ENCODE data around the gene CTSA. TPM values are rescaled to one million over a fixed set of nuclear protein-coding genes. Genes with fewer than 3 reads are reported as not detected.
A peak's percentile ranks its signal among the peaks of the same experiment; 100 is the strongest.

Gene CTSA
- total RNA-seq, 1 donor from 2014 or later: 136 TPM

- no peak for TF ChIP-seq CTCF (IDR thresholded peaks at IDR 0.05; ENCODE audit: insufficient read depth, low read length, poor library complexity, severe bottlenecking)
- Histone ChIP-seq H3K36me3 (ENCODE audit: control insufficient read depth, insufficient read depth, low read length) (no peaks in the 10 kb centered on the region), H3K27me3 (ENCODE audit: control insufficient read depth, insufficient read depth, low read length) (no peaks in the 10 kb centered on the region), H3K4me3 (ENCODE audit: low read depth, low read length) (no peak overlapping the region)
- no peak for DNase-seq (ENCODE audit: low read depth)
Observed at GRCh38 chr20:45853484-45853883, 37.7 kb upstream of the CTSA start.

- no peaks in the 10 kb centered on the region for H3K27me3 ChIP-seq (ENCODE audit: control insufficient read depth, insufficient read depth, low read length)
- no peaks in the 10 kb centered on the region for H3K36me3 ChIP-seq (ENCODE audit: control insufficient read depth, insufficient read depth, low read length)
- DNase-seq (ENCODE audit: low read depth): peak; percentile 99
- peak within 1 kb of the TSS; percentile 81 for H3K4me3 ChIP-seq (ENCODE audit: low read depth, low read length)
- TF ChIP-seq CTCF (IDR thresholded peaks at IDR 0.05; ENCODE audit: insufficient read depth, low read length, poor library complexity, severe bottlenecking): no peak
Observed at GRCh38 chr20:45857114-45857881, 33.8 kb upstream of the CTSA start, which contains the start of the genes ACOT8 and ZSWIM3. TSS of gene ACOT8 (minus strand) at chr20:45857392. CDS start at chr20:45857315, 77 bp downstream. TSS of gene ZSWIM3 (plus strand) at chr20:45857614. CDS start at chr20:45857826, 212 bp downstream.

GRCh38 chr20:45857882-45858216 is 33.3 kb upstream of the CTSA start:
- no peak for DNase-seq (ENCODE audit: low read depth)
- Histone ChIP-seq H3K36me3 (ENCODE audit: control insufficient read depth, insufficient read depth, low read length) (no peaks in the 10 kb centered on the region), H3K27me3 (ENCODE audit: control insufficient read depth, insufficient read depth, low read length) (no peaks in the 10 kb centered on the region), H3K4me3 (ENCODE audit: low read depth, low read length) (peak overlapping the region; percentile 35)
- no peak for TF ChIP-seq CTCF (IDR thresholded peaks at IDR 0.05; ENCODE audit: insufficient read depth, low read length, poor library complexity, severe bottlenecking)

- Histone ChIP-seq H3K36me3 (ENCODE audit: control insufficient read depth, insufficient read depth, low read length) (no peaks in the 10 kb centered on the region), H3K4me3 (ENCODE audit: low read depth, low read length) (no peak overlapping the region), H3K27me3 (ENCODE audit: control insufficient read depth, insufficient read depth, low read length) (no peaks in the 10 kb centered on the region)
- DNase-seq (ENCODE audit: low read depth): no peak
- TF ChIP-seq CTCF (IDR thresholded peaks at IDR 0.05; ENCODE audit: insufficient read depth, low read length, poor library complexity, severe bottlenecking): no peak
Observed at GRCh38 chr20:45859916-45860315, 31.2 kb upstream of the CTSA start.

GRCh38 chr20:45860560-45861220 is 30.4 kb upstream of the CTSA start:
- no peak for DNase-seq (ENCODE audit: low read depth)
- no peak for TF ChIP-seq CTCF (IDR thresholded peaks at IDR 0.05; ENCODE audit: insufficient read depth, low read length, poor library complexity, severe bottlenecking)

More at GRCh38 chr20:45860560-45861220, 30.4 kb upstream of the CTSA start:
- Histone ChIP-seq H3K4me3 (ENCODE audit: low read depth, low read length) (no peak overlapping the region), H3K36me3 (ENCODE audit: control insufficient read depth, insufficient read depth, low read length) (no peaks in the 10 kb centered on the region), H3K27me3 (ENCODE audit: control insufficient read depth, insufficient read depth, low read length) (no peaks in the 10 kb centered on the region)

All from kidney epithelial cell (primary cell).